K562 (cell line): ENCODE measurements around the gene RRAS. TPM values are rescaled to one million over a fixed set of nuclear protein-coding genes. Genes with fewer than 3 reads are reported as not detected.

ENCODE experiments used
- ARNT ChIP-seq, 2 experiments: fragments of 450-650 bp; IDR thresholded peaks; 2 replicates each; pipeline ENCODE4 v1.6.1; 2016; ENCODE audit warnings: mild to moderate bottlenecking in 1 of 2
- BHLHE40 ChIP-seq: IDR thresholded peaks from 2 replicates; pipeline ENCODE4 v1.6.1; 2011; ENCODE audit warnings: low read length, improper control_type of control experiment
- CTCF ChIP-seq, 3 experiments: IDR thresholded peaks in 2 of 3; conservative IDR thresholded peaks in 1 of 3; 2 replicates each; pipeline ENCODE4 v1.5.1; 2011 to 2012; ENCODE audit warnings: low read length in 3 of 3, mild to moderate bottlenecking in 3 of 3, control low read depth in 2 of 3, improper control_type of control experiment in 1 of 3, inconsistent platforms in 1 of 3, low read depth in 1 of 3, mixed read lengths in 1 of 3, moderate library complexity in 1 of 3; ENCODE audit not compliant: insufficient read depth in 2 of 3
- DPF2 ChIP-seq: fragments of 450-650 bp; IDR thresholded peaks from 2 replicates; pipeline ENCODE4 v1.6.1; 2016
- E2F1 ChIP-seq: sonication (generic); formaldehyde crosslinking; IDR thresholded peaks from 2 replicates; pipeline ENCODE4 v1.8.1; 2023; ENCODE audit warnings: mild to moderate bottlenecking, missing genetic modification reagents, moderate library complexity
- ELF1 ChIP-seq: fragments of 200-800 bp; sonication (Bioruptor generic); IDR thresholded peaks from 2 replicates; pipeline ENCODE4 v1.6.1; 2016; ENCODE audit warnings: missing genetic modification characterization, missing compliant biosample characterization
- ELK3 ChIP-seq: fragments of 450-650 bp; formaldehyde crosslinking; IDR thresholded peaks from 2 replicates; pipeline ENCODE4 v1.4.0; 2020; ENCODE audit warnings: mild to moderate bottlenecking
- HDGF ChIP-seq: fragments of 450-650 bp; IDR thresholded peaks from 2 replicates; pipeline ENCODE4 v1.6.1; 2016
- HNRNPH1 ChIP-seq: fragments of 200-400 bp; formaldehyde crosslinking; optimal IDR thresholded peaks from 2 replicates; pipeline ENCODE3; 2017; ENCODE audit warnings: low read depth, mild to moderate bottlenecking, low read length, moderate library complexity
- MCM3 ChIP-seq: fragments of 450-650 bp; IDR thresholded peaks from 2 replicates; pipeline ENCODE4 v1.6.1; 2016
- polyA plus RNA-seq, 8 experiments: library from polyadenylated mRNA; depleted of rRNA in 4 of 8; stranded (reverse) in 5 of 8; unstranded in 3 of 8; fragments of >200 nt; fragmentation: Nextera tagmentation in 2 of 8; fragmentation: Illumina TruSeq in 1 of 8; extraction: Ambion mirVana in 2 of 8; extraction: Trizol in 1 of 8; gene quantifications; 2 replicates each; pipeline versions ENCODE4 v1.2.1 to v1.2.3, GENCODE V29; 2011 to 2014; ENCODE audit warnings: inconsistent platforms in 1 of 8, missing spikeins in 1 of 8
- total RNA-seq, 7 experiments: library from RNA; depleted of rRNA in 6 of 7; stranded (reverse); fragments of >200 nt in 6 of 7; fragmentation: Illumina TruSeq in 2 of 7; extraction: Trizol in 2 of 7; gene quantifications; 2 replicates each; pipeline versions ENCODE4 v1.2.1 to v1.2.3, GENCODE V29; 2011 to 2021; ENCODE audit warnings: low replicate concordance in 1 of 7
- TF ChIP-seq, protein P1 (sequence below): IDR thresholded peaks from 3 replicates; pipeline ENCODE4 v1.6.1; 2011; ENCODE audit warnings: borderline replicate concordance, mild to moderate bottlenecking, moderate library complexity; ENCODE audit not compliant: insufficient read length; ENCODE audit errors: extremely low read depth
- TF ChIP-seq, protein P2 (sequence below): fragments of 450-650 bp; IDR thresholded peaks from 2 replicates; pipeline ENCODE4 v1.6.1; 2016; ENCODE audit warnings: borderline replicate concordance
- TF ChIP-seq, protein P3 (sequence below): fragments of 250-450 bp; sonication (Bioruptor Pico); IDR thresholded peaks from 2 replicates; pipeline ENCODE4 v1.9.0; 2021; ENCODE audit warnings: mild to moderate bottlenecking, inconsistent platforms

The RRAS gene
- total and polyA plus RNA-seq, 9 of the 15 experiments (the other 6 are each of a cell fraction or from before 2014, with no cell fraction given): 0.70 to 17.3 (median 8.2) TPM

DNA sequence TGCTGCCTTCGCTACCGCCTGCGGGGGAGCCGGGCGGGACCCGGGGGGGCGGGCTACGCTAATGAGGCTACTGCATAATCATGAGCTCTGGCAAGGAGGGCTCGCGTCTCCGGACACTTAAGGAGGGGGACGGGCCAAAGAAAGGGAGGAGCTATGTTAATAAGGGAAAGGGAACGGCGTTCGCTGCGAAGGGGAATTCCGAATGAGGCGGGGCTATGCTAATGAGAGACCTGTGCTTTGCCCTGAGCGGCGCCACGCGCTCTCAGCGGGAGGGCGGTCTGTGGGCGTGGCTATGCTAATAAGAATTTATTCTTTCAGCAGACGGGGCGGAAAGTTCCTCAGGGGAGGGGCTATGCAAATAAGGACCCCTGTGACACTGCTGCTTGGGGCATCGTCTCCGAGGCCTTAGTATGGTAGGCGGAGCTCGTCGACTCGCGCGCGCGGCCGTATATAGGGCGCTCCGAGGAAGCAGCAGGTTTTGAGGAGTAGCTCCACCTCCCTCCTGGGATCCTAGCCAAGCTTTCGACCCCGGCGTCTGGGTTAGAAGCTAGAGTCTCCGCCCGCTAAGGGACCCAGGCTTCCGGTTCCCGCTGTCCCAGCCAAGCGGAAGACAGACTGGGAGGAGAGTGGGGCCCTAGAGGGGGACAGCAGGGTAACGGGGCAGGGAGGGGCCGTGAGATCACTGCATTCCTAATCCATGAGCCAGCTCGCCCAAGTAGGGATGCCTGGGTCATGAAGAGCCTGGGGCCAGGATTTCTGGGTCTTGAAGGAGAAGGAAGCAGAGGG lies at the start of gene RRAS (continued):
- TF ChIP-seq, protein P1, sequence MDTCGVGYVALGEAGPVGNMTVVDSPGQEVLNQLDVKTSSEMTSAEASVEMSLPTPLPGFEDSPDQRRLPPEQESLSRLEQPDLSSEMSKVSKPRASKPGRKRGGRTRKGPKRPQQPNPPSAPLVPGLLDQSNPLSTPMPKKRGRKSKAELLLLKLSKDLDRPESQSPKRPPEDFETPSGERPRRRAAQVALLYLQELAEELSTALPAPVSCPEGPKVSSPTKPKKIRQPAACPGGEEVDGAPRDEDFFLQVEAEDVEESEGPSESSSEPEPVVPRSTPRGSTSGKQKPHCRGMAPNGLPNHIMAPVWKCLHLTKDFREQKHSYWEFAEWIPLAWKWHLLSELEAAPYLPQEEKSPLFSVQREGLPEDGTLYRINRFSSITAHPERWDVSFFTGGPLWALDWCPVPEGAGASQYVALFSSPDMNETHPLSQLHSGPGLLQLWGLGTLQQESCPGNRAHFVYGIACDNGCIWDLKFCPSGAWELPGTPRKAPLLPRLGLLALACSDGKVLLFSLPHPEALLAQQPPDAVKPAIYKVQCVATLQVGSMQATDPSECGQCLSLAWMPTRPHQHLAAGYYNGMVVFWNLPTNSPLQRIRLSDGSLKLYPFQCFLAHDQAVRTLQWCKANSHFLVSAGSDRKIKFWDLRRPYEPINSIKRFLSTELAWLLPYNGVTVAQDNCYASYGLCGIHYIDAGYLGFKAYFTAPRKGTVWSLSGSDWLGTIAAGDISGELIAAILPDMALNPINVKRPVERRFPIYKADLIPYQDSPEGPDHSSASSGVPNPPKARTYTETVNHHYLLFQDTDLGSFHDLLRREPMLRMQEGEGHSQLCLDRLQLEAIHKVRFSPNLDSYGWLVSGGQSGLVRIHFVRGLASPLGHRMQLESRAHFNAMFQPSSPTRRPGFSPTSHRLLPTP: no peak
- TF ChIP-seq ELK3 (no peak), MCM3 (no peak), E2F1 (CRISPR knock-in tag) (peak; percentile 63; the same call in 1 of the 2 replicates), HNRNPH1 (no peak), CTCF (IDR thresholded peaks at IDR 0.05 in 2 of 3, conservative IDR thresholded peaks at IDR 0.05 in 1 of 3; ENCODE audit: insufficient read depth in 2 of 3, low read depth in 1 of 3, low read length in 3 of 3) (0 out of 6 replicates have a peak, but pooled peaks of 1 of the 3 experiments have one; percentile 2), ARNT (IDR thresholded peaks at IDR 0.05) (0 out of 4 replicates have a peak, but pooled peaks have one; percentile 38 to 51), BHLHE40 (no peak), DPF2 (peak; percentile 73), ELF1 (tag) (peak; percentile 81), HDGF (no peak)
- TF ChIP-seq, protein P2, sequence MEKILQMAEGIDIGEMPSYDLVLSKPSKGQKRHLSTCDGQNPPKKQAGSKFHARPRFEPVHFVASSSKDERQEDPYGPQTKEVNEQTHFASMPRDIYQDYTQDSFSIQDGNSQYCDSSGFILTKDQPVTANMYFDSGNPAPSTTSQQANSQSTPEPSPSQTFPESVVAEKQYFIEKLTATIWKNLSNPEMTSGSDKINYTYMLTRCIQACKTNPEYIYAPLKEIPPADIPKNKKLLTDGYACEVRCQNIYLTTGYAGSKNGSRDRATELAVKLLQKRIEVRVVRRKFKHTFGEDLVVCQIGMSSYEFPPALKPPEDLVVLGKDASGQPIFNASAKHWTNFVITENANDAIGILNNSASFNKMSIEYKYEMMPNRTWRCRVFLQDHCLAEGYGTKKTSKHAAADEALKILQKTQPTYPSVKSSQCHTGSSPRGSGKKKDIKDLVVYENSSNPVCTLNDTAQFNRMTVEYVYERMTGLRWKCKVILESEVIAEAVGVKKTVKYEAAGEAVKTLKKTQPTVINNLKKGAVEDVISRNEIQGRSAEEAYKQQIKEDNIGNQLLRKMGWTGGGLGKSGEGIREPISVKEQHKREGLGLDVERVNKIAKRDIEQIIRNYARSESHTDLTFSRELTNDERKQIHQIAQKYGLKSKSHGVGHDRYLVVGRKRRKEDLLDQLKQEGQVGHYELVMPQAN: no peak; the same call in 1 of the 2 replicates
- TF ChIP-seq, protein P3, sequence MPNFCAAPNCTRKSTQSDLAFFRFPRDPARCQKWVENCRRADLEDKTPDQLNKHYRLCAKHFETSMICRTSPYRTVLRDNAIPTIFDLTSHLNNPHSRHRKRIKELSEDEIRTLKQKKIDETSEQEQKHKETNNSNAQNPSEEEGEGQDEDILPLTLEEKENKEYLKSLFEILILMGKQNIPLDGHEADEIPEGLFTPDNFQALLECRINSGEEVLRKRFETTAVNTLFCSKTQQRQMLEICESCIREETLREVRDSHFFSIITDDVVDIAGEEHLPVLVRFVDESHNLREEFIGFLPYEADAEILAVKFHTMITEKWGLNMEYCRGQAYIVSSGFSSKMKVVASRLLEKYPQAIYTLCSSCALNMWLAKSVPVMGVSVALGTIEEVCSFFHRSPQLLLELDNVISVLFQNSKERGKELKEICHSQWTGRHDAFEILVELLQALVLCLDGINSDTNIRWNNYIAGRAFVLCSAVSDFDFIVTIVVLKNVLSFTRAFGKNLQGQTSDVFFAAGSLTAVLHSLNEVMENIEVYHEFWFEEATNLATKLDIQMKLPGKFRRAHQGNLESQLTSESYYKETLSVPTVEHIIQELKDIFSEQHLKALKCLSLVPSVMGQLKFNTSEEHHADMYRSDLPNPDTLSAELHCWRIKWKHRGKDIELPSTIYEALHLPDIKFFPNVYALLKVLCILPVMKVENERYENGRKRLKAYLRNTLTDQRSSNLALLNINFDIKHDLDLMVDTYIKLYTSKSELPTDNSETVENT (CRISPR knock-in tag): no peak
